ENCODE results near the gene HINT3. TPM values are rescaled to one million over a fixed set of nuclear protein-coding genes. Genes with fewer than 3 reads are reported as not detected.
"Not testable (repeated sequence)": the region's sequence is repeated elsewhere in the genome, so short reads cannot be mapped to it uniquely, and the experiment has no call there.

HINT3 gene
- total RNA-seq, 2 donors from 2014 or later = 8.1 to 12.4 TPM

GRCh38 chr6:125957845-125958244, 1.3 kb downstream of the HINT3 start:
- ATAC-seq = no peak
- Mint-ChIP-seq H3K4me3 (no peak overlapping the region), H3K9me3 (no peaks in the 10 kb centered on the region), H3K4me1 (ENCODE audit: low read depth in 2 of 2) (peaks cover 0 to 6% of the 10 kb centered on the region in 2 donors), H3K36me3 (no peaks in the 10 kb centered on the region), H3K27me3 (peaks cover 0 to 3% of the 10 kb centered on the region in 2 donors), H3K27ac (no peak overlapping the region)
- no peak for DNase-seq (ENCODE audit: low spot score)

- no peak for DNase-seq (ENCODE audit: low spot score)
- ATAC-seq = no peak
- Mint-ChIP-seq H3K27me3 (peaks cover 0 to 3% of the 10 kb centered on the region in 2 donors), H3K36me3 (no peaks in the 10 kb centered on the region), H3K4me3 (no peak overlapping the region), H3K9me3 (no peaks in the 10 kb centered on the region), H3K27ac (no peak overlapping the region), H3K4me1 (ENCODE audit: low read depth in 2 of 2) (peaks cover 0 to 6% of the 10 kb centered on the region in 2 donors)
These were observed 2.5 kb downstream of the HINT3 start for GRCh38 chr6:125959041-125959440.

DNA sequence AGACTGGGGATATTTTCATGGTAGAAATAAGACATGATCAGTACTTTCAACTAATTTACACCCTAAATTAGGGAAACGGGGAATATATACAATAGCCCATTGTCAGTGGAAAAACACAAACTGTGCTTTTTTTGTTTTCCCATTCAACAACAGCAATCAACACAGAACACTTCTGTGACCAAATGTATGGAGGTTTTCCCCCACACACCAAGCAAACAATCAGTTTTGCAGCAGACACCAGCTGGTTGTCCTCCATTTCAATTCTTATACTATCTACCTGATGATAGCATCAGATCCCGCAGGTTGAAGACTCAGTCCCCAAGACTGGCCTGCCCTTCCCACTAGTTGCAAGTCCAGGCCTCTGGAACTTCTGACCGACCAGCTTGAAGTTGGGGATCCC, 4.5 kb downstream of the HINT3 start:
- no peak for ATAC-seq
- Mint-ChIP-seq H3K4me1 (ENCODE audit: low read depth in 2 of 2) (peaks cover 0 to 3% of the 10 kb centered on the region in 2 donors), H3K27ac (no peak overlapping the region), H3K27me3 (no peaks in the 10 kb centered on the region), H3K9me3 (no peaks in the 10 kb centered on the region), H3K4me3 (no peak overlapping the region), H3K36me3 (no peaks in the 10 kb centered on the region)
- DNase-seq (ENCODE audit: low spot score) = no peak

DNA sequence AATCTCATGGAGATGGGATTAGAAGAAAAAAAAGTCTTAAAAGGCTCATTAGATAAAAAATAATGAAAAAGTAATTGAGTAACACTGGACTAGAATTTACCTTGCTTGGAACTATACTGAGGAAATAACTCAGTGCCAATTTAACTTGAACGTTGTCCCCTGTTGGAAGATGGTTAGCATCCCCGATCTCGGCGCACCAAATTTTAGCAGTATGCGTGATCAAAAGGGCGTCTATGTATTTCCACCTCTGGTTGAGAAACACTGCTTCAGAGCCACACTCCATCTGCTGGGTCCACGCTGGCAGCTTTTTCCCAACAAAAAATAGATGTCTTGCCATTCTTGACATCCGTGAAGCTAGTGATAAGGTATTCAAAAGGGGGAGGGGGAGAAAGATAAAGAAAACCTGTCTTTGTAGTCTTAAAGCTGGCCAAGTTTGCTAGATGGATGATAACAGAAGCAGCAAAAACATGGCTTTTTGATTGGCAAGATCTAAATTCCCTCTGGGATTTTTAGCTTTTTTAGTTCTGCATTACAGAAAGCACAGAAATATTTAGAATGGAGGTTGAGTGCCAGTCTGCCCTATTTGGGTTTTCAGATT, 6.4 kb downstream of the HINT3 start:
- ATAC-seq (no peak), DNase-seq (ENCODE audit: low spot score) (no peak)
- no peaks in the 10 kb centered on the region for H3K36me3 Mint-ChIP-seq
- peaks cover 0 to 3% of the 10 kb centered on the region in 2 donors for H3K4me1 Mint-ChIP-seq (ENCODE audit: low read depth in 2 of 2)
- H3K27me3 Mint-ChIP-seq = no peaks in the 10 kb centered on the region
- peak overlapping the region in 1 of 2 donors; percentile 44 for H3K27ac Mint-ChIP-seq
- no peaks in the 10 kb centered on the region for H3K9me3 Mint-ChIP-seq
- no peak overlapping the region for H3K4me3 Mint-ChIP-seq

DNA sequence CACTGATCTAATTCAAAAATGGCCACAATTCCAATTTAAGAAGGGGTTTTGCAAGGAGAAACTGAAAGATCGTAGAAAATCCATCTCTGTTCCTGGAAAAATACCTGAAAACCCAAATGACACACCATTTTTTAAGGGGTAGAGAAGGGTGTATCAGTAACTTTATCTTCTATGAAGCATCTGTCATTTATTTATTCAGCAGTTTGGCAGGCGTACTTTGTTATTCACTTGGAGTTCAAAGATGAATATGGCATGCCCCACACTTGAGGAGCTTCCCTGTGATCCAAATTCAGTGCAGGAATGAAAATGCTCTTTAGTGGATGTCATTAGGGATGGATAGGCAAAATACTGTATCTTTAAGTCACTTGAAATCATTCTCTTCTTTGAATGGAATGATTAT, 7.2 kb downstream of the HINT3 start:
- Mint-ChIP-seq H3K4me3 (no peak overlapping the region), H3K27ac (no peak overlapping the region), H3K4me1 (ENCODE audit: low read depth in 2 of 2) (peaks cover 0 to 3% of the 10 kb centered on the region in 2 donors), H3K9me3 (no peaks in the 10 kb centered on the region), H3K36me3 (peaks cover under 1% of the 10 kb centered on the region), H3K27me3 (no peaks in the 10 kb centered on the region)
- DNase-seq (ENCODE audit: low spot score) = no peak
- no peak for ATAC-seq

DNA sequence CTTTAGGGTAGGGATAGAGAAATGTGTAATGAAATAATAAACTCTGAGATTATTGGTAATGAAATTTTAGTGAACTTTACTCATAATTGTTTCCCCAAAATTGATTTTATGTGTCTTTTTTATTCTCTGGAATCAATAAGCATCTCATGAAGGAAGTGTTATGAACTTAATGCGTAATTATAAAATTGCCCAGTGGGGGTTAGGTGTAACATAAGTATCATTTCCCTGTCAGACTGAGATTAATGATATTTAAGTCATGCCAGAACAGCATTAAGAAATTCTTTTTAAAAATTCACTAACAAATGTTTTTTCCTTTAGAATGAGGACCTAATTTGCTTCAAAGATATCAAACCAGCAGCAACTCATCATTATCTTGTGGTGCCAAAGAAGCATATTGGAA, 10.0 kb downstream of the HINT3 start:
- ATAC-seq = no peak
- Mint-ChIP-seq H3K36me3 (peaks cover 6% of the 10 kb centered on the region), H3K4me1 (ENCODE audit: low read depth in 2 of 2) (no peaks in the 10 kb centered on the region), H3K27me3 (no peaks in the 10 kb centered on the region), H3K9me3 (no peaks in the 10 kb centered on the region), H3K4me3 (no peak overlapping the region), H3K27ac (peak overlapping the region in 1 of 2 donors; percentile 24)
- DNase-seq (ENCODE audit: low spot score) = no peak

DNA sequence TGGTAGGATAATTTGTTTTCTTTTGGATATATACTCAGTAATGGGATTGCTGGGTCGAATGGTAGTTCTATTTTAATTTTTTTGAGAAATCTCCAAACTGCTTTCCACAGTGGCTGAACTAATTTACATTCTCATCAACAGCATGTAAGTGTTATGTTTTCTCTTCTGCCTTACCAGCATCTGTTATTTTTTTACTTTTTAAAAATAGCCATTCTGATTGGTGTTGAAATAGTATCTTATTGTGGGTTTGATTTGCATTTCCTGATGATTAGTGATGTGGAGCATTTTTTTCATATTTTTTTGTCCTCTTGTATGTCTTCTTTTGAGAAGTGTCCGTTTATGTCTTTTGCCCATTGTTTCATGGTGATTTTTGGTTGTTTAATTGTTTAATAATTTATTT, 11.9 kb downstream of the HINT3 start:
- no peak for DNase-seq (ENCODE audit: low spot score)
- Mint-ChIP-seq H3K9me3 (no peaks in the 10 kb centered on the region), H3K27me3 (no peaks in the 10 kb centered on the region), H3K4me1 (ENCODE audit: low read depth in 2 of 2) (no peaks in the 10 kb centered on the region), H3K4me3 (no peak overlapping the region), H3K36me3 (peaks cover 6% of the 10 kb centered on the region), H3K27ac (no peak overlapping the region)
- ATAC-seq = no peak

GRCh38 chr6:125970760-125971159, 14.2 kb downstream of the HINT3 start:
- no peaks in the 10 kb centered on the region for H3K27me3 Mint-ChIP-seq
- peaks cover 2 to 5% of the 10 kb centered on the region in 2 donors for H3K4me1 Mint-ChIP-seq (ENCODE audit: low read depth in 2 of 2)
- no peak overlapping the region for H3K27ac Mint-ChIP-seq
- no peaks in the 10 kb centered on the region for H3K9me3 Mint-ChIP-seq
- ATAC-seq = no peak
- H3K4me3 Mint-ChIP-seq = no peak overlapping the region
- no peak for DNase-seq (ENCODE audit: low spot score)
- H3K36me3 Mint-ChIP-seq = peaks cover 11% of the 10 kb centered on the region

DNA sequence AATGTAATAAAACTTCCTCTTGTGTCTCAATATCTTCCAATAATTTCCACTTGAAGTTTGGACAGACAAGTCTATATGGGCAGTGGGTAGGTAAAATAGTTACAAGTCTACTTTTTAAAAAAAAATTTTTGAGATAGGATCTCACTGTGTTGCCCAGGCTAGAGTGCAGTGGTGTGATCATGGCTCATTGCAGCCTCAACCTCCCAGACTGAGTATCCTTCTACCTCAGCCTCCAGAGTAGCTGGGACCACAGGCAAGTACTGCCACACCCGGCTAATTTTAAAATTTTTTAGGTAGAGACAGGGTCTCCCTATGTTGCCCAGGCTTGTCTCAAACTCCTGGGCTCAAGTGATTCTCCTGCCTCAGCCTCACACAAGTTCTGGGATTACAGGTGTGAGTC, 15.9 kb downstream of the HINT3 start:
- H3K36me3 Mint-ChIP-seq = peaks cover 11% of the 10 kb centered on the region
- H3K9me3 Mint-ChIP-seq; ATAC-seq; H3K4me3 Mint-ChIP-seq; H3K27ac Mint-ChIP-seq; DNase-seq (ENCODE audit: low spot score); H3K27me3 Mint-ChIP-seq; H3K4me1 Mint-ChIP-seq (ENCODE audit: low read depth in 2 of 2): not testable (repeated sequence)

DNA sequence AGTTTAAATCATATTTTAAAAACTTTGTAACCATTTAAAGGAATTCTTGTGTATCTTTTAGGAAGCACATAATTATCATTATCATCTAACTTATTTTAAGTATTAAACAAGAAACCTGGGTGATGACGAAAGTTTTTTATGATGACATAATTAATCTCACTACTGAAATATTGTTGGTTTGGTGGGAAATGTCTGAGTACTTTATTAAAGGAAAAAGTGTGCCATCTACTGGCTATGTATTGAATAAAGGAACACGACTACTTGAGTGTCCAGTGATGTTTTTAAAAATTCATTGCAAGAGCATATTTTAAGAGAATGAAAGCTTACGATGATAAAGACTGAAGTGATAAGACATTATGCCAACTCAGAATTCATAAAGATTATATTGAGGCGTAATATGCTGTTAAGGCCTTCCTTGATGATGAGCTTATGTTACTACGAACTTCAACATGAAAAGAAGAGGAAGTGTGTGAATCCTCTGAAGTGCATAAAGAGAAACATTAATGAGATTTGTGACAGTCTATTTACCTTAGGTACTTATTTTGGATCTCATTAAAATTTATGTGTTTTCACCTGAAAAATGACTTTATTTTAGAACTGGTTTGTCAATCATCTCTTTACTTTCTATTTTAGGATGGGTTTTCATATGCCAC, 17.8 kb downstream of the HINT3 start:
- Mint-ChIP-seq H3K9me3 (no peaks in the 10 kb centered on the region), H3K4me3 (no peak overlapping the region), H3K27me3 (no peaks in the 10 kb centered on the region), H3K4me1 (ENCODE audit: low read depth in 2 of 2) (peaks cover 2 to 5% of the 10 kb centered on the region in 2 donors), H3K27ac (no peak overlapping the region), H3K36me3 (peaks cover 6% of the 10 kb centered on the region)
- DNase-seq (ENCODE audit: low spot score) (no peak), ATAC-seq (no peak)

DNA sequence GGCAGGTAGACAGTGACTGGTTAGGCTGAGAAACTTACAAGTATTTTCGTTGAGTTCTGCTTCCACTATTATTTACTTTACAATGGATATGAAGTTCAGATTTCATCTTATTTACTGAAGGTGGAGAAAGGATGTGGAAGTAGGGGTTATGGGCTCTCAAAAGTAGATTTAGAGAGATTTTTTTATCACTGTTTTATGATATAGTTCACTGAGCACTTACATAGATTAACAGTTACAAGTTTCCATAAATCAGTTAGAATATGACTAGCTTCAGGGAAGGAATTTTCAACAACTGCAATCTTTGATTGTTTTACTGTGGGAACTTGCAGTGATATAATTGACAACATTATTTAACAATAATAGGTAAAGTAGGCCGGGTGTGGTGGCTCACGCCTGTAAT, 22.5 kb downstream of the HINT3 start:
- DNase-seq (ENCODE audit: low spot score) (no peak), ATAC-seq (no peak)
- H3K27ac Mint-ChIP-seq = no peak overlapping the region
- no peak overlapping the region for H3K4me3 Mint-ChIP-seq
- H3K9me3 Mint-ChIP-seq = no peaks in the 10 kb centered on the region
- peaks cover 5% of the 10 kb centered on the region for H3K36me3 Mint-ChIP-seq
- peaks cover 2 to 5% of the 10 kb centered on the region in 2 donors for H3K4me1 Mint-ChIP-seq (ENCODE audit: low read depth in 2 of 2)
- H3K27me3 Mint-ChIP-seq = no peaks in the 10 kb centered on the region

- Mint-ChIP-seq H3K4me1 (ENCODE audit: low read depth in 2 of 2) (no peaks in the 10 kb centered on the region), H3K27ac (no peak overlapping the region), H3K4me3 (no peak overlapping the region), H3K36me3 (no peaks in the 10 kb centered on the region), H3K27me3 (no peaks in the 10 kb centered on the region), H3K9me3 (no peaks in the 10 kb centered on the region)
- no peak for DNase-seq (ENCODE audit: low spot score)
- no peak for ATAC-seq
These were observed 25.1 kb downstream of the HINT3 start for GRCh38 chr6:125981571-125982185.

GRCh38 chr6:125983246-125983945, 26.8 kb downstream of the HINT3 start:
- H3K27ac Mint-ChIP-seq = no peak overlapping the region
- H3K36me3 Mint-ChIP-seq = no peaks in the 10 kb centered on the region
- H3K9me3 Mint-ChIP-seq = no peaks in the 10 kb centered on the region

GRCh38 chr6:125984311-125984710, 27.7 kb downstream of the HINT3 start:
- Mint-ChIP-seq H3K27me3 (no peaks in the 10 kb centered on the region), H3K4me3 (no peak overlapping the region), H3K4me1 (ENCODE audit: low read depth in 2 of 2) (peaks cover 0 to 2% of the 10 kb centered on the region in 2 donors), H3K9me3 (no peaks in the 10 kb centered on the region), H3K36me3 (no peaks in the 10 kb centered on the region), H3K27ac (no peak overlapping the region)
- no peak for ATAC-seq
- DNase-seq (ENCODE audit: low spot score) = no peak

More at GRCh38 chr6:125983246-125983945, 26.8 kb downstream of the HINT3 start:
- H3K4me1 Mint-ChIP-seq (ENCODE audit: low read depth in 2 of 2) = no peaks in the 10 kb centered on the region
- H3K4me3 Mint-ChIP-seq = no peak overlapping the region
- ATAC-seq (no peak), DNase-seq (ENCODE audit: low spot score) (no peak)
- H3K27me3 Mint-ChIP-seq = no peaks in the 10 kb centered on the region

Measured in natural killer cell treated with Interleukin-12 subunit alpha and Interleukin-12 subunit beta and Interleukin-15 and Interleukin-18, amount 100 ng/mL, for 72 hours (primary cell).